ENCODE data around the gene ALG5.

GRCh38 chr13:36965767-36966166 is 33.4 kb downstream of the ALG5 start:
- TF ChIP-seq CTCF (IDR thresholded peaks at IDR 0.05; ENCODE audit: borderline replicate concordance, extremely low read depth, low read length, poor library complexity, severe bottlenecking) (no peak), EZH2 (IDR thresholded peaks at IDR 0.05; ENCODE audit: borderline replicate concordance, low read depth, low read length, severe bottlenecking) (no peak)
